HG03108 (cell line): ENCODE data around the gene TPO.
"Not testable (repeated sequence)": the region's sequence is repeated elsewhere in the genome, so short reads cannot be mapped to it uniquely, and the experiment has no call there.

Source experiments
- ATAC-seq: cut with Tn5 transposase; IDR thresholded peaks from one replicate; pipeline ENCODE4 v1.9.1; 2021; ENCODE audit warnings: moderate library complexity; ENCODE audit not compliant: unreplicated experiment

The TPO gene

DNA sequence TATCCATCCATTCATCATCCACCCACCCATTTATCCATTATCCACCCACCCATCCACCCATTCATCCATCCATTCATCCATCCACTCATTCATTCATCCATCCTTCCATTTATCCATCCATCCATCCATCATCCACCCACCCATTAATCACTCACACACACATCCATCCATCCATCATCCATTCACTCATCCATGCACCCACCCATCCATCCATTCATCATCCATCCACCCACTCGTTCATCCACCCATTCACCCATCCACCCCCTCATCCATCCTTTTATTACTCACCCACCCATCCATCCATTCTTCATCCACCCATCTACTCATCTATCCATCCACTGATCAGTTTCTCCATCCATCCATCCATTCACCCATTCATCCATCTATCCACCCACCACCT, 8.1 kb upstream of the TPO start:
- no peak for ATAC-seq

DNA sequence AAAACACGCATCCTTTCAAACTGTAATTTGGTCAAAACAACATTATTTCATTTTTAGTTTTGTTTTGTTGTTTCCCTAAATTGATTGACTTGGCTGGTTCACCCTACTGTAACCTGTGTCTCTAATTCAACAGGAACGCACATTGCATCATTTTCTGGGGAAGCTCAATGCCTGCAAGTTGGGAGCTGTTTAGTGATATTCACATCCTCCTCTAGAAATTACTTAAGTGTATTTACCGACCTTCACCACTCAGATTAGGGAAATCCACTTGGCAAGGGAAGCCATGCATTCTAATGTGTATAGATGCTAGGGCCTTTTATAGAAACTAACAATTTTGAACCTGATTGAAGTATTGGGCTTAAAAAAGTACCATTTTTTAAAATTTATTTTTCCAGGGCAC, 7.3 kb upstream of the TPO start:
- no peak for ATAC-seq

DNA sequence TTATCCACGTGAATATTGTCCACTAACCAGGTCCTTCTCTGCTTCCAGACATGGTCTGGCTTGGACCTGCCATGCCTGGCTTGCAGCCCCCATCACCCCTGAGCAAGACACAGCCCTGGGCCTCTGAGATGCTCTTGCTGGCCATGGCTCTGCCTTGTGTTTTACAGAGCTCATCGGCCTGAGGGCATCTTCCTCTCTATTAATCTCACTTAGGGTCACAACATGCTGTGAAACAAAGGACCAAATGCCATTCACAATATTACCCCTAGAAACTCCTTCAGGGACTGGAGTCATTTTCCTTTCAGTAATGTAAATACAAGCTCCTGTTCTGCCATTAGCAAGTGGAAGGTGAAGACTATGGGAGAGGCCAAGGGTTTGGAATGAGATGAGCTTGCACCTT, 6.8 kb upstream of the TPO start:
- ATAC-seq: no peak

DNA sequence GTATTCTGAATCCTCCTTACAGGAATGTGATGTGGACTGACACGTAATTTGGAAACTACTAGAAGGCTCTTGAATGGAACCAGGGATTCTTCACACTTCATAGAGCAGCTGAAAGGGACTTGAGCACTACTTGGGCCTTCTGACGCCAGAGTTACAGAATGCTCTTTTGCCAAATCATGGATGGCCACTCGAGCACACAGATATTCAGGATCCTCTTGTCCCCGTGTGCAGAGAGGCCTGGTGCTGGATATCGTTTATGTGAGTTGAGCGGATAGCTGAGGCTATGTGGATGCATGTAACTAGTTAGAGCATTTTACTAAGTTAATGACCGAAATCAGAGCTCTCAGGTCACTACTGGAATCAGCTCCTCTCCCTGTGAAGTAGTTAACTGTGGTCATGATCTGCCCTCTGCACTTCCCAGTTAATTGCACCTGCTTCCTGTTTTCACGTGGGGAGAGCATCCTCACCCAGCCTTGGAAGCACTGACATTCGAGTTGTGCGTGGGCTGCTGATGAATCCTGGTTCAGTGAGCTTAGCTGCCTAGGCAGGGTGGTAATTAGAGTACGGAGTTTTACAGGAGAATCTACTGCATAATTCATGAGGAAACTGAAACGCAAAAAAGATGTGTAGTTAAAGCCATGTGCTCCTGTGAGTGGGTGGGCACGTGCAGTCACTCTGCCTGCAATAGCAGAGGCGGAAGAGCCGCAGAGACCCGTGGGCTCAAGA, 5.2 kb upstream of the TPO start:
- no peak for ATAC-seq

DNA sequence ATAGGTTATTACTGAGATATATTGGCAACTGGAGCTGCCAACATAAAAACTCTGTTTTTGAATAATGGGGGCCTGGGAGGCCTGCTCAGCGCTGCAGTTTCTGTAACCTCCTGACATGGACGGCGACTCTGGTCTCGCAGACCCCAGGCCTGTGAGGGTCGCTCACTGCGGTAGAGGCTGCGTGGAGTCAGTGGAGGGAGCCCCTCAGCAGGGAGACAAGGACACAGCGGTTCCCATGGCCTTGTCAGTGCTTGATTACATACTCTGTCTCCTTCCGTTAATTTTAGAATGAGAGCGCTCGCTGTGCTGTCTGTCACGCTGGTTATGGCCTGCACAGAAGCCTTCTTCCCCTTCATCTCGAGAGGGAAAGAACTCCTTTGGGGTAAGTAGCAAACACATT, 858 bp downstream of the TPO start:
- no peak for ATAC-seq

DNA sequence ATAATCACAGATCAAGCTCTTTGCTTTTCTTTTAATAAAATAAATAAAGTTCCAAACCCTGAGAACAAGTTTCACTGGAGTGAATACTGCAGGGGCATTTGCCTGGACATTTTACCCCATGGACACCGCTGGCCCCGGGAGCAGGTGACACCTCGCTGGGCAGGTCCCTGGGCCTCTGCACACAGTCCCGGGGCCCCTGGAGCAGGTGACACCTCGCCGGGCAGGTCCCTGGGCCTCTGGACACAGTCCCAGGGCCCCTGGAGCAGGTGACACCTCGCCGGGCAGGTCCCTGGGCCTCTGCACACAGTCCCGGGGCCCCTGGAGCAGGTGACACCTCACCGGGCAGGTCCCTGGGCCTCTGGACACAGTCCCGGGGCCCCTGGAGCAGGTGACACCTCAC, 1.6 kb downstream of the TPO start:
- ATAC-seq: not testable (repeated sequence)

DNA sequence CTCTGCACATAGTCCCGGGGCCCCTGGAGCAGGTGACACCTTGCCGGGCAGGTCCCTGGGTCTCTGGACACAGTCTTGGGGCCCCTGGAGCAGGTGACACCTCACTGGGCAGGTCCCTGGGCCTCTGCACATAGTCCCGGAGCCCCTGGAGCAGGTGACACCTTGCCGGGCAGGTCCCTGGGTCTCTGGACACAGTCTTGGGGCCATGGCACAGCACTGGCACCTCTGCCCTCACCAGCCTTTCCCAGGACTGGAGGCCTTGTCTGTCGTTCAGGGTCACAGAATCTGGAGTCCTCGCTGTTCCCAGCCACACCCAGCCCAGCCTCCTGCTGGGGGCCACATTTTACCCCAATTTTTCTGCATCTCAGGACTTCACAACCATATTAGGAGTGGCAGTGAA, 2.2 kb downstream of the TPO start:
- no peak for ATAC-seq

DNA sequence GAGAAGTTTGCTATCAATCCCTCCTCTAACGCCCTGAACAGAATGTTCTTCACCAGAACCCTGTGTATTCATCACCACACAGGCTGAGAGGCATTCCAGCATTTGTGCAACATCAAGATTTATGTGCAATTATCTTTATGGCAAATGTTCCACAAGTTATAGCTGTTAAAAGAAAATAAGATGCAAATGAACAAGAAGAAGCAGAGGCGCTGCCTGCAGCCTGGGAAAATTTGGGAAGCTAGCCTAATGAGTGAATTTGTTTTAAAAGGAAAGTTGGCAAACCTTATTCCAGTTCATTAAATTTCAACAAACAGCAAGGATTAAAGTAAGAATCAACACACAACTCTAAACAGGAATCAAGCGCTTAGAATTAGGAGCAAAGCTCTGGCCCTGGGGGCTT, 5.3 kb downstream of the TPO start:
- ATAC-seq: no peak

DNA sequence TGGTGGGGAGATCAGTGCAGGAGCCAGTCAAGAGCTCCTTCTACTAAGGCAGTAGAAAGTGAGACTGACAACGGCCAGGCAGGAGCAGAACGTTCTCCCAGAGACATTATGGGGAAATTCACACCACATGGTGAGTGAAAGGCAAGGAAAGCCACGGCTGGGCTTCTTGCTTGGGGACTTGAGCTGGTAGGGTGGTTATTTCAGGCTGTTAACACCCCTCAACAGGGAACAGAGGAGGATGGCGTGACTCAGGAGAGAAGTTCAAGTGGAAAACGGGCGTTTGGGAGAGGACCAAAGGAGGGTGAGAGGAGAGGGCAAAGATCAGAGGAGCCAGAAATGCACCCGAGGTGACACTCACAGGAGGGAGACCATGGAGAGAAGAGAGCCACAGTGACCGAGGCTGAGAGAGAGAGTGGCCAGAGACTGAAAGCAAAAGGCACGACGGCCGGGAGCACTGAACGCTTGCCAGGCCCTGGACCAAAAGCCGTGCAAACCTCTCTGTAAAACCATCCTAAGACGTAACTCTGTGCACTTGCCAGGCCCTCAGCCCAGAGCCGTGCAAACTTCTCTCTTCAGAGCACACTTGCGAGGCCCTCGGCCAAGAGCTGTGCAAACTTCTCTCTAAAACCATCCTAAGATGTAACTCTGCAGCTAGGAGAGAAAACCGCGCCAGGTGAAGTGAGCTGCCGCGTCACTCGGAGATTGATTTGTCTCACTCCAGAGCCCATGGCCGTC, 7.7 kb downstream of the TPO start:
- ATAC-seq: no peak

DNA sequence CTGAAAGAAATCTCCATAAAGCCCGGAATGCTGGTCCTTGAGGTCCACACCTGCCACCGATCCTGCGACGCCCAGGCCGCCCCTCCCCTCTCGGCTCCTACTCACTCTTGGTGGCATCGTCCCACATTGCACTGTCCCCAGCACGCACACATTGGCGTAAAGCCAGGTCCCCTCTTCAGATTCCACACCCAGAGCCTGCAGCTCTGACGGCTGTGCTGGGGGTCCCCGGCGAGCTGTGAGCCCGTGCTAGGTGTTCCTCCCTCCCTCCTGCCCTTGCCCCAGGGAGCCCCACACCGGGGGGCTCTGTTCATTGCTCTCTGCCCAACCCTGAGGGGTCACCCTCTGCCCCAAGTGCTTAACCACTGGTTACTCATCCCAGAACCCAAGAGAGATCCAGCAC, 8.5 kb downstream of the TPO start:
- no peak for ATAC-seq

DNA sequence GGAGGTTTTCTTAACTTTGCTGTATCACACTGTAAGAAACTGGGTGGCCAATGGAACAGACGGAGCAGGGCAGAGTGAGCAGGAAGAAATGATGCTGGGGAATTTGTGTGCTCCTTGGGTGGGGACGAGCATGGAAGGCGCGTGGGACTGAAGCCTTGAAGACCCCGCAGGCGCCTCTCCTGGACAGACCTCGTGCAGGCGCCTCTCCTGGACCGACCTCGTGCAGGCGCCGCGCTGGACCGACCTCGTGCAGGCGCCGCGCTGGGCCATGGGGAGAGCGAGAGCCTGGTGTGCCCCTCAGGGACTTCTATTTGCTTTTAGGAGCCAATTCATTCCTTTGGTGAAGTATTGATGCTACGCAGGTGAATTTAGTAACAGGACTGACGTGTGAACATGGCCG, 8.9 kb downstream of the TPO start:
- no peak for ATAC-seq

DNA sequence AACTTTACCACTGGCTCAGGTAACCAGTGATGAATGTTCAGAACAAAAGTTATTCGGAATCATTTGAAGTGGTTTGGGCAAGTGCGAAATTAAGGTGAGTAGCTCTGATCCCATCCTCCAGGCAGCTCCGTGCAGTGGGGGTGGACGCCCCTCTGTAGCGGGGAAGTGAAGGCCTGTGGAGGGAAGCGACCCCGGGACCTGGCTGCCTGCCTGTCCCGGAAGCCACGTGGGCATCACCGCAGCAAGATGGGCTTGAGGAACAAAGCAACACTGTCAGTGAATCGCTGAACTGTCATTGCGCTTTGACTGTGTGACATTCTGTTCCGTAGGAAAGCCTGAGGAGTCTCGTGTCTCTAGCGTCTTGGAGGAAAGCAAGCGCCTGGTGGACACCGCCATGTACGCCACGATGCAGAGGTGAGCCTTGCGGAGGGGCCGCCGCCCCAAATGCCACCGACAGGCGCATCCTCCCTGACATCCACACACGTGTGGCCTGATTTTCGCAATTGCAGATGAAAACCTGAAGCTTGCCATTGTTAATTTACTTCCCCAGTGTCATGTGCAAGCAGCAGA, 9.5 kb downstream of the TPO start:
- no peak for ATAC-seq

DNA sequence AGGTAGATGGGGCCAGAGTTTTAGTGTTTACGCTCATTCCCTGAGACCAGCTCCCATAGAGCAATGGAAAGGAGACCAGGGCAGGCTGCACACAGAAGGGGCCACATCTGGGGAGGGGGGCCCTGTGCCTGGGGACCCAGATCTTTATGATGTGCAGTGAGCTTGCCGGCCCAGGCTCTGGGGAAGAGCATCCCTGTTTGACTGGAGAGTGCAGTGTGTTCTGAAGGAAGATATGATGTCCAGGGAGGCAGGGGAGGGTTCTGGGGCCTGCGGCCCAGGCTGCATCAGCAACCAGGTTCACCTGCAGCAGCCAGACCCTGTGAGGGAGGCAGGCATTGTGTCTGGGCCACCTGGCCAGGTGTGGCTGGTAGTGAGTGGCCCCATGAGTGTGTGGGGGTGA, 13.8 kb downstream of the TPO start:
- no peak for ATAC-seq

DNA sequence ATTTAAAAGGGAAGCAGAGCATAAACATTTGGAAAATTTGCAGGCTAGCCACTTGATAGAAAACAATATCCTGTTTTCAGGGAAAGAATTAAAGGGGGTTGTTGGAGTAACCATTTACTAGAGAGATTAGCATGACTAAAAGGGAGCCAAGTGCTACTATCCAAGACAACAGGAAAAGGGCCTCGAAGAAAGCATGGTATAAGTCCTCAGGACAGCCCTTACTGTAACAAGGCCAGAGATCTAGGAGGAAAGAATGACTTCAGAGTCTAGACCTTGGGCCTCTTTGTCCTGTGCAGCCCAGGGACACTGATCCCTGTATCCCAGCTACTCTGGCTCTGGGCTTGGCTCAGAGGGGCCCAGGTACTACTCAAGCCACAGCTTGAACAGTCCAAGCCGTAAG, 16.6 kb downstream of the TPO start:
- ATAC-seq: no peak

DNA sequence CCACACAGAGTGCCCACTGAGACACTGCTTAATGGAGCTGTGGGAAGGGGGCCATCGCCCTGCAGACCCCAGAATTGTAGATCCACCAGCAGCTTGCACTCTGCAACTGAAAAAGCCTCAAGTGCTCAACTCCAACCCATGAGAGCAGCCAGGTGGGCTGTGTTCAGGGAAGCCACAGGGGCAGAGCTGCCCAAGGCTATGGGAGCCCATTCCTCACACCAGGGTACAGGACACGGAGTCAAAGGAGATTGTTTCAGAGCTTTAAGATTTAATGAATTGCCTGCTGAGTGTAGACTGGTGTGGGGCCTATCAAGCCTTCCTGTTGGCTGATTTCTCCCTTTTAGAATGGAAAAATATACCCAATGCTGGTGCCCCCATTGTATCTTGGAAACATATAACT, 17.2 kb downstream of the TPO start:
- no peak for ATAC-seq

DNA sequence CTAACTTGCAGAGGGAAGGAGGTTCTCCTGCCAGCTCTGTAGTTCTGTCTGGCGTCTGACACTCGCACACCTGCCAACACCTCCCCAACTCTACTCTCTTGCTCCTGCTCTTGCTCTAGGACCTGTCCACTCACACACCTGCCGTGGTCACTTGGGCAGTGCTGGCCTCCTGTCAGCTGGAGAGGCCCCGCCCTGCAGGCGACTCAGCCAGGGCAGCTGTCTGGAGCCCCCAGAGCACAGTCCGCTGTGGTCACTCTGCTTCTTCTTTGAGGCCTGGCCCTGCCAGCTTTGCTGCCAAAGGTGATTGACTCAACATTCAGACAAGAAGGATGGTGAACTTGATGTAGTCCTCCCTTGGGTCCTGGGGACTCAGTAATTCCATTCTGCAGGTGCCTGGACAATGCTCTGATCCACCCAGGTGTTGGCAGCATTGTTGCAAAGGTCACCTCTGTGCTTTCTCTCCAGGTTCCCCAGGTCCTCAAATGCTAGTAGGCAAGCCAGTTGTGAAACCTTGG, 18.7 kb downstream of the TPO start:
- ATAC-seq: no peak

DNA sequence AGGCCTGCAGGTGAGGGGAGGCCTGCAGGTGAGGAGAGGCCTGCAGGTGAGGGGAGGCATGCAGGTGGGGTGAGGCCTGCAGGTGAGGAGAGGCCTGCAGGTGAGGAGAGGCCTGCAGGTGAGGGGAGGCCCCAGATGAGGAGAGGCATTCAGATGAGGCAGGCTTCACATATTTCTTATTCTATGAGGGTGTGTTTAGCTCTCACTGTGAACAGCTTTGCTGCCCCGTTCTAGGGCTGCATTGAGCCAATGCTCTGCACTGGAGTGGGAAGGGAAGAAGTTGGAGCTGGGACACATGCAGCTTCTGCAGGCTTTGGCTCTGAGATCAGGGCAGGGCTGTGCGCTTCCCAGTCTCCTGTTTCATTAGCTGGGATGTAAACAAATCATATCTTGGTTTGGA, 19.5 kb downstream of the TPO start:
- no peak for ATAC-seq

DNA sequence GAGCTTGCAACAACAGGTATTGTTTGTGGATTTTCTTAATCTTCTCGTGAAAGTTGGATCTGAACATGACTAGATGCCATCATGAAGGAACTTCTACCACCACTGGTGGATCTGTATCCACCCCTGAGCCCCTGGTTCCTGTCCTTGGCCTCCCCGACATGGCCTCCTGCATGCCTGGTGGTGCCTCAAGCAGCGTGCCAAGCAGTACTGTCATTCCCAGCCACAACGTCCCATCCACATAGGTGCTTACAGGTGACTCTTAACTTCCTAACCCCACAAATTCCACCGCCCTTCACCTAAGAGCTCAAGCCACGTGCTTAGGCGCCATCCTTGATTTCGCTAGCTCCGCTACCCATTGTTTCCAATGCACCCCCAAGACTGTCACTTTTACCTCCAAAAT, 23.1 kb downstream of the TPO start:
- no peak for ATAC-seq

DNA sequence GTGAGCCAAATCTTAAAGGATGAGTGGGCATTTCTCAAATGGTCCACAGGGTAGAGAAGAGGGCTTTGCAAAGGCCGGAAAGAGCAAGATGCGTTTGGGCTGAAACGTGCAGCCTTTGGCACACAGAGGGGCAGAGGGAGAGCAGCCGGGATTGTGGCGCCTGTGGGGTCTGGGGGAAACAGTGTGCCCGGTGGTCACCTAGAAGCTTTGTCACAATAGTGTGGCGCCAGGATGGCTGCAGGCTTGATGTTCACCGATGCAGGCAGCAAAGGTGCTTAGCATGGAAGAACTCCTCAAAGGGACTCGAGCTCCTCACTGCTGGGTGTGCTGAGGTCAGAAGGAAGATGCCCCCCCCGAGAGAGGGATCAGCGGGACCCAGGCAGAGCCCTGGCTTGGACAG, 23.8 kb downstream of the TPO start:
- ATAC-seq: no peak

DNA sequence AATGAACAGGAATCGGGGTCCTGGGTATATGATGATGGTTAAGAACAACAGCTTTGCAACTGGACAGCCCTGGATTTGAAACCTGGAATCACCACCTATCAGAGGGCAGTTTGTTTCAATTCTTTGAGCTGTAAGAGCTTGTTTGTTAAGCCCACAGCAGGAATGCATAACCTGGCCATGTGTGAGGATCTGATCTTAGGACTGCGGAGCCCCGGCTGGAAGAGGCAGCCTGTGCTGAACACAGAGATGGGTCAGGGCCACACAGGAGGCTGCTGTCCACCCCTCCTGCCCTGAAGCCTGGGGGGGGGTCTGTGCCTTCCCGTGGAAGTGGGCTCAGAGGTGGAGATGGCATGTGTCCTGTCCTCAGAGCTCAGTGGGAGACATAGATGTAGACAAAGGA, 24.3 kb downstream of the TPO start:
- ATAC-seq: no peak

DNA sequence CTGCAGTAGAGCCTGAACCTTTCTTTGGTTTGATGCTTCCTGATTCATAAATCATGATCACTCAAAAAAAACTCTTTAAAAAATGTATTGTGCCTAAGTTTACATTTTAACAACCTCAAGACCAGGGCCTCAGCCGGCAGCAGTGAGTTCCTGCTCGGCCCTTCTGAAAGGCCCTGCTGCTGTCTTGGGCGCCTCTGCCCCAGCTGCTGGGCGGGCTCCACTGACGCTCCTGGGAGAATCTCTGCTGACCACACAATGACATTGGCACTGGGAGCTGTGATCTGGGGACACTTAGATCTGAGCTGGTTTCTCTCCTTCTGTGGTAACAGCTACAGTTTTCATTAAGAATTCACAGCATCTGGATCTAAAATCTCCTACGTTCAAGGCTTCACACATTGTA, 25.7 kb downstream of the TPO start:
- no peak for ATAC-seq

DNA sequence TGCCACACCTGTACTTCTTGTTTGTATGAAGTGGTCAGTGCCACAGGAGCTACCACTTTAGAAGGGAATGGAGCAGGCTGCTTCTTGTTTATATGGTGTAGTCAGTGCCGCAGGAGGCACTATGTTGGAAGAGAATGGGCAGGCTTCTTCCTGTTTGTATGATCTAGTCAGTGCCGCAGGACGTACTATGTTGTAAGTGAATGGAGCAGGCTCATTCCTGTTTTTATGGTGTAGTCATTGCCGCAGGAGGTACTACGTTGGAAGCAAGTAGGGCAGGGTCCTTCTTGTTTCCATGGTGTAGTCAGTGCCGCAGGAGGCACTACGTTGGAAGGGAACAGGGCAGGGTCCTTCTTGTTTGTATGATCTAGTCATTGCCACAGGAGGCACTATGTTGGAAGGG, 27.3 kb downstream of the TPO start:
- ATAC-seq: no peak
